Lower leg skin (tissue), 4 donors: Measurements from ENCODE around the gene OAS2. TPM values are rescaled to one million over a fixed set of nuclear protein-coding genes. Genes with fewer than 3 reads are reported as not detected.

ENCODE experiments used
- DNase-seq, 2 donors: peaks; one replicate each; pipeline ENCODE4 v3.0.0-alpha.2; 2019; ENCODE audit warnings: low spot score in 2 of 2
- H3K4me3 ChIP-seq: fragments of 200-600 bp; sonication (generic); 2 replicates; pipeline ENCODE4 v1.5.1; 2017; ENCODE audit warnings: mild to moderate bottlenecking, low read depth; ENCODE audit not compliant: poor library complexity, severe bottlenecking
- CTCF ChIP-seq, 3 donors: fragments of 450-650 bp; IDR thresholded peaks; one replicate each; pipeline ENCODE4 v1.5.1; 2016; ENCODE audit warnings: antibody characterized with exemption in 3 of 3, mild to moderate bottlenecking in 3 of 3, moderate library complexity in 2 of 3
- POLR2A ChIP-seq, 2 donors: fragments of 450-650 bp; IDR thresholded peaks; one replicate each; pipeline ENCODE4 v1.6.1; 2016 to 2017; ENCODE audit warnings: antibody characterized with exemption in 2 of 2, mild to moderate bottlenecking in 1 of 2, moderate library complexity in 1 of 2
- WGBS, 2 donors: methylation state at CpG; one replicate each; pipeline ENCODE4 v1.1.5; 2018; 5-methylcytosine and 5-hydroxymethylcytosine counted together
- intact Hi-C: fragments of 100-400 bp; cut with DNase I; formaldehyde crosslinking; loops from one replicate; pipeline ENCODE4 v1.15.0; 2023; ENCODE audit warnings: low total_unique reads
- total RNA-seq, 4 donors: library from RNA; depleted of rRNA; stranded (reverse); fragments of >200 nt; gene quantifications; one replicate each; pipeline ENCODE4 v1.1.0, GENCODE V29; 2016

Gene OAS2
- total RNA-seq, 4 donors from 2014 or later: 2.6 to 3.8 (median 3.3) TPM

- H3K4me3 ChIP-seq: no peak overlapping the region
- no peak for DNase-seq
- intact Hi-C loops: no loop called here
- 39 to 47% methylated on average over 1 of the region's 1 CpG for WGBS, 2 donors
- TF ChIP-seq POLR2A (IDR thresholded peaks at IDR 0.05): no peak
- TF ChIP-seq CTCF (IDR thresholded peaks at IDR 0.05): no peak
Measured at GRCh38 chr12:112989806-112990205, 11.5 kb downstream of the OAS2 start.

- H3K4me3 ChIP-seq: no peak overlapping the region
- WGBS, 2 donors: 8 to 17% methylated on average over 2 of the region's 2 CpGs
- TF ChIP-seq POLR2A (IDR thresholded peaks at IDR 0.05) (no peak), CTCF (IDR thresholded peaks at IDR 0.05) (peak in 1 of 3 donors; percentile 53)
- DNase-seq: no peak
- intact Hi-C loops: no loop called here
Measured at GRCh38 chr12:112992541-112993398, 14.5 kb downstream of the OAS2 start.

GRCh38 chr12:112995008-112995407, 16.7 kb downstream of the OAS2 start:
- no peak for TF ChIP-seq POLR2A (IDR thresholded peaks at IDR 0.05)
- TF ChIP-seq CTCF (IDR thresholded peaks at IDR 0.05): no peak
- DNase-seq: no peak
- 81 to 84% methylated on average over 5 of the region's 5 CpGs for WGBS, 2 donors
- intact Hi-C loops: no loop called here
- no peak overlapping the region for H3K4me3 ChIP-seq

GRCh38 chr12:112996501-112996900, 18.2 kb downstream of the OAS2 start:
- 81 to 88% methylated on average over 8 of the region's 8 CpGs for WGBS, 2 donors
- TF ChIP-seq POLR2A (IDR thresholded peaks at IDR 0.05): no peak
- TF ChIP-seq CTCF (IDR thresholded peaks at IDR 0.05): no peak
- intact Hi-C loops: no loop called here
- H3K4me3 ChIP-seq: no peak overlapping the region
- no peak for DNase-seq

GRCh38 chr12:112997506-112997905, 19.2 kb downstream of the OAS2 start:
- TF ChIP-seq POLR2A (IDR thresholded peaks at IDR 0.05) (no peak), CTCF (IDR thresholded peaks at IDR 0.05) (no peak)
- no peak for DNase-seq
- no peak overlapping the region for H3K4me3 ChIP-seq
- WGBS, 2 donors: 90 to 97% methylated on average over 7 of the region's 7 CpGs
- intact Hi-C loops: no loop called here
